GM18867 (cell line): ENCODE measurements around the gene PPM1L.
A peak's percentile ranks its signal among the peaks of the same experiment; 100 is the strongest.

ENCODE experiments used
- ATAC-seq: cut with Tn5 transposase; IDR thresholded peaks from one replicate; pipeline ENCODE4 v1.9.1; 2021; ENCODE audit warnings: mild to moderate bottlenecking, moderate library complexity; ENCODE audit not compliant: unreplicated experiment

Gene PPM1L

GRCh38 chr3:161025911-161026310, 269.9 kb downstream of the PPM1L start:
- ATAC-seq, result no peak

GRCh38 chr3:161026612-161027510, 270.8 kb downstream of the PPM1L start:
- ATAC-seq, result no peak

- ATAC-seq, result no peak
Observed at GRCh38 chr3:161028555-161029153, 272.6 kb downstream of the PPM1L start.

GRCh38 chr3:161031134-161031533, 275.1 kb downstream of the PPM1L start:
- ATAC-seq, result no peak

- peak; percentile 75 for ATAC-seq
Observed at GRCh38 chr3:161034913-161035550, 279.0 kb downstream of the PPM1L start.

- no peak for ATAC-seq
Observed at GRCh38 chr3:161035711-161036110, 279.7 kb downstream of the PPM1L start.

GRCh38 chr3:161038725-161039124, 282.7 kb downstream of the PPM1L start:
- ATAC-seq, result no peak

- no peak for ATAC-seq
Observed at GRCh38 chr3:161042023-161042501, 286.0 kb downstream of the PPM1L start.

GRCh38 chr3:161043336-161044035, 287.5 kb downstream of the PPM1L start:
- peak; percentile 87 for ATAC-seq

GRCh38 chr3:161049683-161050248, 293.7 kb downstream of the PPM1L start:
- no peak for ATAC-seq

- no peak for ATAC-seq
Observed at GRCh38 chr3:161050935-161051334, 294.9 kb downstream of the PPM1L start.

- no peak for ATAC-seq
Observed at GRCh38 chr3:161051856-161052255, 295.8 kb downstream of the PPM1L start.

GRCh38 chr3:161054860-161055604, 299.0 kb downstream of the PPM1L start:
- no peak for ATAC-seq

- no peak for ATAC-seq
Observed at GRCh38 chr3:161064413-161064812, 308.4 kb downstream of the PPM1L start.

- ATAC-seq, result no peak
Observed at GRCh38 chr3:161066930-161067329, 310.9 kb downstream of the PPM1L start.

GRCh38 chr3:161067335-161067734, 311.3 kb downstream of the PPM1L start:
- no peak for ATAC-seq

GRCh38 chr3:161069511-161070251, 313.6 kb downstream of the PPM1L start:
- ATAC-seq, result peak; percentile 94

GRCh38 chr3:161070252-161070930, 314.4 kb downstream of the PPM1L start:
- ATAC-seq, result no peak
